ENCODE measurements around the gene UBLCP1.
"Not testable (repeated sequence)": the region's sequence is repeated elsewhere in the genome, so short reads cannot be mapped to it uniquely, and the experiment has no call there.

Gene UBLCP1

GRCh38 chr5:159249158-159249557, 13.9 kb upstream of the UBLCP1 start:
- in situ Hi-C loops (cut with MboI; ENCODE audit: low sequenced_read_pairs) = no loop called here

GRCh38 chr5:159252195-159252594, 10.9 kb upstream of the UBLCP1 start:
- in situ Hi-C loops (cut with MboI; ENCODE audit: low sequenced_read_pairs) = no loop called here

GRCh38 chr5:159257007-159257406, 6.1 kb upstream of the UBLCP1 start:
- in situ Hi-C loops (cut with MboI; ENCODE audit: low sequenced_read_pairs) = no loop called here

GRCh38 chr5:159257629-159258283, 5.3 kb upstream of the UBLCP1 start:
- in situ Hi-C loops (cut with MboI; ENCODE audit: low sequenced_read_pairs) = no loop called here

DNA sequence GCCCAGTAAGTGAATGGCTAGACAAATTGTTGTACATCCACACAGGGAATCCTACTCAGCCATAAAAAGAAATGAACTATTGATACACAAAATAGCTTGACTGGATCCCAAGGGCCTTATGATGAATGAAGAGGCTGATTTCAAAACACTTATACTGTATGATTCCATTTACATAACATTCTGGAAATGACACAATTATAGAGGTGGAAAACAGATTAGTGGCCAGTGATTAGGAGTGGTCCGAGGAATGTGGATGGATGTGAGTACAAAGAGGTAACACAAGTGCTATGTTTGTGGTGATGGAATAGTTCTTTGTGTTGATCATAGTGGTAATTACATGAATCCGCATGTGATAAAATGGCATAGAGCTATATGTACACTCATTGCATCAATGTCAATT, 4.7 kb upstream of the UBLCP1 start:
- in situ Hi-C loops (cut with MboI; ENCODE audit: low sequenced_read_pairs) = no loop called here

- in situ Hi-C loops (cut with MboI; ENCODE audit: low sequenced_read_pairs) = not testable (repeated sequence)
Measured at GRCh38 chr5:159260212-159260611, 2.9 kb upstream of the UBLCP1 start.

DNA sequence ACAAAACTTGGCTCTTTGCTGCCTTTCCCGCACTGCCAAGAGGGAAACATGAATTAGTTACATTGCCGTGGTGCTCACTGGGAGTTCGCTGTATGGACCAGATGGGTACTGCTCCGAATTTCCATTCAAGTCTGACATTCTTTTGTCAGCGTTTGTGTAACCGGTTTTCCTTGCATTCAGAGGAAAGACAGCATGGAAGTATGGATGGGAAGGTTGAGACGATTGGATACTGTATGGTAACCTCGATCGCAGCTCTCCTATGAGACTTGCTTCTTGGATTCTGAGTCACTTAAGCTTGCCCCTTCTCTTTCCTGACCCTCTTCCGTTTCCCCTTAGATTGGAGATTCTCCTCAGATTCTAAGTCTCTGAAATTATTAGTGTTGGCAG, 625 bp upstream of the UBLCP1 start:
- in situ Hi-C loops (cut with MboI; ENCODE audit: low sequenced_read_pairs) = no loop called here

- in situ Hi-C loops (cut with MboI; ENCODE audit: low sequenced_read_pairs) = no loop called here
Measured at GRCh38 chr5:159263569-159263905, 447 bp downstream of the UBLCP1 start.

- in situ Hi-C loops (cut with MboI; ENCODE audit: low sequenced_read_pairs) = not testable (repeated sequence)
Measured at GRCh38 chr5:159266764-159267163, 3.7 kb downstream of the UBLCP1 start.

- in situ Hi-C loops (cut with MboI; ENCODE audit: low sequenced_read_pairs) = no loop called here
Measured at GRCh38 chr5:159269723-159270122, 6.6 kb downstream of the UBLCP1 start.

DNA sequence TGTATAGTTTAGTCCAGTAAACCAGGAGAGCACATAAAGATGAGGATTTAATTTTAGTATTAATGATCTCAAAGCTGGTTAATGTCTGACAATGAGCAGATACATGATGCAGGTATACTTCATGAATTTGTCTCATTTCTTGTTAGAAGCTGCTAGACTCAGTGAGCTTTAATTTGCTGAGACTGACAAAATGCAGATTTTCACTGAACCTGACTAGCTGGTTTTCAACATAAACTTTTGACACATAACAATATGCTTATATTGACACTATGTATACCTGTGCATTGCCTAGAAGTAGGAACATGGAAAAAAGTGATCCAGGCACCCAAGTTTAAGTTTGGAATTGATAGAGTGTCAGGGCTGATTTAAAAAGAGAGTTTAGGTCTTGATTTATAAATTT, 10.8 kb downstream of the UBLCP1 start:
- in situ Hi-C loops (cut with MboI; ENCODE audit: low sequenced_read_pairs) = no loop called here

DNA sequence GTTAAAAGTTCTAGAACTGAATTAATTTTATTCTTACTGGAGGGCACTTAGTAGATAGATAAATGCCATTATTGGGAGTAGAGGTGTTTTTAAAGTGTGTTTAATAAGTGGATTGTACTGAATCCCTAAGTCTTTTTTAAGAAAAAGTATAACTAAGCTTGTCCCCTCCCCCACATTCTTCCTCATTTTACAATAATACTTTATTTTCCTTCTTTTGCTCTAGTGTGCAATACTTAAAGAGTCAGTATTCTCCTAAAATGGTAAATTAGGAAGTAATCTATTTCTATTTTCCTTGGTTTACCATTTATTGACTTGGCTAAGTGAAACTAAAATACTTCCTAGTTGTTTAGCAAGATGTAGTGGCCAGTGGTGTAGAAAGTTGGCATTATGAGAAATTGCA, 11.6 kb downstream of the UBLCP1 start:
- in situ Hi-C loops (cut with MboI; ENCODE audit: low sequenced_read_pairs) = no loop called here

DNA sequence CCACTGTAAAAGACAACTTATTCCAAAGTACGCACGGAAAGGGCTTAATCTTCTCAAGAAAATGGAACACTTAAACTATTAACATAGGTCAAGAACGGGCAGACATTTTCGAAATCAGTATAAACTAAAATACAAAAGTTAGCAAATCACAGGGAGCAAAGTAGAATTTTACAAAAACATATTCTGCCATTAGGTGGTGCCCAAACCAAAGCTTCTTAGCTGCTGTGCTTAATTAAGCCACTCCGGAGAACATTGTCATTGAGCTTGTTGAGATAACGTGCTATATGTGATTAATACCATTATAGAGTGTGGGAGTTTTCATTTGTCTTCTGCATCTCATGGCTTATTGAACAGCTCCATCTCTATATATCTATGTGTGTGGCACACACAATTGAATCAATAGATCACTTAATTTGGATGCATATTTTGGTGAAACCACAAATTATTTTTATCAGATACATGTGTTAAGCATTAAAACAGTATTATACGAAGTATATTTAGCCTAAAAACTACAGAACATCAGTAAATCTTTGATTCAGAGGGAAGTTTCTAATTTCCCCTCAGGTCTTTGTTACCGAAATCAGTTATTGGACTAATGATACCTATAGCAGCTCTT, 23.4 kb downstream of the UBLCP1 start:
- in situ Hi-C loops (cut with MboI; ENCODE audit: low sequenced_read_pairs) = no loop called here

GRCh38 chr5:159290741-159291140, 27.7 kb downstream of the UBLCP1 start:
- in situ Hi-C loops (cut with MboI; ENCODE audit: low sequenced_read_pairs) = no loop called here

DNA sequence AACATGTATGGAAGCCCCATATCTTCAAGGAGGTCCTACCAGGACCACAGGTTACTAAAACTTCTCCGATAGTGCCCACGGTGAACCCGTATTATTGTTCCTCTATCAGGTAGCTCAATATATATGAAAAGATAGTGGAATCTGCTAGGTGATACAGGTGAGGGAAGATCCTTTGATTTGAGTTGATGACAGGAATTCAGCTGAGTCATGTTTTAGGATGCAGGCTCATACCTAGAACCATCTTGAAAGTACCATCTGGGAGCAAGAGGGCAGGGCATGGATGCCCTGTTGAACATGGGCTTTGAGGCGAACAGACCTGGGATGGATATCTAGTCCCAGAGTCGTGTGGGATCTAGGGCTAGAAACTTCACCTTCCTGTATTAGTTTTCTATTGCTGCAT, 31.8 kb downstream of the UBLCP1 start:
- in situ Hi-C loops (cut with MboI; ENCODE audit: low sequenced_read_pairs) = no loop called here

DNA sequence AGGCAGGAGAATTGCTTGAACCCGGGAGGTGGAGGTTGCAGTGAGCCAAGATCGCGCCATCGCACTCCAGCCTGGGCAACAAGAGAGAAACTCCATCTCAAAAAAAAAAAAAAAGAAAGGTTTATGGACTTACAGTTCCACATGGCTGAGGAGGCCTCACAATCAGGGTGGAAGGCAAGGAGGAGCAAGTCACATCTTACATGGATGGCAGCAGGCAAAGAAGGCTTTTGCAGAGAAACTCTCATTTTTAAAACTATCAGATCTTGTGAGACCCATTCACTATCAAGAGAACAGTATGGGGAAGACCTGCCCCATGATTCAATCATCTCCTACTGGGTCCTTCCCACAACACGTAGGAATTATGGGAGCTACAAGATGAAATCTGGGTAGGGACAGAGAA, 34.2 kb downstream of the UBLCP1 start:
- in situ Hi-C loops (cut with MboI; ENCODE audit: low sequenced_read_pairs) = not testable (repeated sequence)

DNA sequence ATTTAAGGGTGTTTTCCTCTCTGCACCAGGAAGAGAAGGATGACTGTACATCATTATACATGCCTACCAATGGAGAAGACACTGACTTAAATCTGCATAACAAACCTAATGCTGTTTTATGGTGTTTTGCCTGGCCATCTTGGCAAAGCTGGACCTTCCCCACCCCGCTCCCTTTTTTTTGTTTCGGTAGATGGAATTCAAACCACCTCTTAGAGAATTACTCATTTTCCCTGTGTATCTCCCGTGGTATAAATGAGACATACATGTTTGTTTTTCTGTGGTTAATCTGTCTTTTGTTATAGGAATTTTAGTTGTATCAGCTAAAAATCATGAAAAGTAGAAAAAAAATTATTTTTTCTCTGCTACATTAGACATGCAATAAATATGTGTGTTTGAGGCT, 38.4 kb downstream of the UBLCP1 start:
- in situ Hi-C loops (cut with MboI; ENCODE audit: low sequenced_read_pairs) = no loop called here

DNA sequence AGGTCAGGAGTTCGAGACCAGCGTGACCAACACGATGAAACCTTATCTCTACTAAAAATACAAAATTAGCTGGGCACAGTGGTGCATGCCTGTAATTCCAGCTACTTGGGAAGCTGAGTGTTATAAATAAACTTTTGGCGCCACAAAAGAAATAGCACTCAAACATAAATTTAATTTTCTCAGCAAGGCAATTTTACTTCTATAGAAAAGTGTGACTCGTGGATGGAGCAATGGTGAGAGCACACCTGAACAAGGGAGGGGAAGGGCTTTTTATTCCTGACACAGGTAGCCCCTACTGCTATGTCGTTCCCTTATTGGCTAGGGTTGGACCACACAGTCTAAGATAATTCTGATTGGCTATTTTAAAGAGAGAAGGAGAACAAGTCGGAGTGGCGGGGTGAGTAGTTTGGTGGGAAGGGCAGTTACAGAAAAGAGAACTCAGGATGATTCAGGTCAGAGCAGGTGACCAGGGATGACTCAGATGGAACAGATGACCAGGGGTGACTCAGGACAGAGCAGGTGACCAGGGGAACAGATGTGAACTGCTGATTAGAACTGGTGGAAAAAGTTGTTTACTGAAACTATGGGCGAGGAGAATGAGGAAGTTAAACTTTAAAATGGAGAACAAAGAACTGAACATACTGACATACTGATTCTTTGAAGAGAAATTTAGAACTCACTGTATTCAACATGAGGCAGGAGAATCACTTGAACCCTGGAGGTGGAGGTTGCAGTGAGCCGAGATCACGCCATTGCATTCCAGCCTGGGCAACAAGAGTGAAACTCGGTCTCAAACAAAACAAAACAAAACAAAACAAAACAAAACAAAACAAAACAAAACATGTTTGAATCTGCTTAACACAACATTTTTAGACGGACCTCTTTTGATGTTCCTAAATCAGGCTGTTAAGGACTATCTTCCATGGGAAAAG, 39.1 kb downstream of the UBLCP1 start:
- in situ Hi-C loops (cut with MboI; ENCODE audit: low sequenced_read_pairs) = not testable (repeated sequence)

GRCh38 chr5:159303286-159303685, 40.2 kb downstream of the UBLCP1 start:
- in situ Hi-C loops (cut with MboI; ENCODE audit: low sequenced_read_pairs) = no loop called here

DNA sequence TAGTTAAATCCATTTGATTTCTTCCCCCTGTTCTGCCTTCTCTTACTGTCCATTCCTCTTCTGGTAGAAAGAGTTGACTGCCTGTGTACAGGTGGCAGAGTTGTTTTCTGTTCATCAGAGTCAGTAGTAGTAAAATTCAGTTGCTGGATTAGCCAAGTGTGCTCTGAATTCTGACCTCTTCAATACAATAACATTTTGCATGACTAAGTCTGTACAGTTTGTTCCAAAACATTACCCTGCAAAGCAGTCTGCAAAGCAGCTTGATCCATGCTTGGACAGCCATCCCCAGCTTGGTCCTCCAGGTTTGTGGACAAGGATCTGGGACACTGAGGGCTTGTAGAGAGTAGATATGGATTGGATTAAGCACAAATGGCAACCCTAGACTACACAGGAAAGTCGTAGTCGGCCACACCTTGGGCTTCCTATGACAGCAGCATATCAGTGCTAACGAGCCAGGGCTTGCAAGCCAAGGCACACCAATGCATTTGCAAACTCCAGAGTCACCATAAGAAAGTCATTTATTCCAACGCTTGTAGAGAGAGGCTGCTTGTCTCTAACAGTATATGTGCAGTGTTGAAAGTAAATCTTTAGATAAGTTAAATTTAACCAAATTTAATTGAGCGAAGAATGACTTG, 42.0 kb downstream of the UBLCP1 start:
- in situ Hi-C loops (cut with MboI; ENCODE audit: low sequenced_read_pairs) = no loop called here

DNA sequence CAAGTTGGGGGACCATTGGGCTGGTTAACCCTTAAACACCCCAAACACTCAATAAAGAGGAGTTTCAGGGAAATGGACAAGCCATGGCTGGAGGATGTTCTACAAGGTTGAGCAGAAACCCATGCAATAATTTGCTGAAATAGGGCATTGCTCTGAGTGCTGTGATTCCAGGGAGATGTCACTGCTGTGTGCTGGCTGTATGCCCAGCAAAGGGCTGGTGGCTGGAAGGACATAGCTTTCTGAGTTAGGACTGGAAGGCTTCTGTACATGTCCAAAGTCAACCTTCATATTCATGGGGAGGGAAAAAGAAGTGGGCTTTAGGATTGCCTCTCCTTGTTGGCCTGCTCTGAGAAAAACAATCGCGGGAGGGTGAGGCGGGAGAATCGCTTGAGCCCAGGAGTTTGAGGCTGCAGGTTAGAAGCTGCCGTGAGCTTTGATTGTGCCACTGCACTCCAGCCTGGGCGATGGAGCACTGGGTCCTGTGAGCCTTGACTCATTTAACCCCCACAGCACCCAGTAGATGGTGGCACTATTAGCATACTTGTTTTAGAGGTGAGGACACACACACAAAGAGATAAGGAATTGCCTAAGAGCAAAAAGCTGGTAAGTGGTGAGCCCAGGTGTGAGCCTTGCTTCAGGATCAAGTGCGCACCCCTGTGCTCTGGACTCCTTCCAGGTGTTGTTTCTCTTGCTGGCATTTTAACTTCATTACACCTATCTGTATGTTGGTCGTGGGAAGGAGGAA, 46.8 kb downstream of the UBLCP1 start:
- in situ Hi-C loops (cut with MboI; ENCODE audit: low sequenced_read_pairs) = no loop called here

Measured in HL-60/S4 treated with phorbol 12-myristate 13-acetate at 8.2 ng/mL for 4 days and 3 days (cell line).